GM21528 (cell line): ENCODE data around the gene PARP4.
"Not testable (repeated sequence)": the region's sequence is repeated elsewhere in the genome, so short reads cannot be mapped to it uniquely, and the experiment has no call there.

ENCODE experiments used
- ATAC-seq: cut with Tn5 transposase; IDR thresholded peaks from one replicate; pipeline ENCODE4 v1.9.1; 2021; ENCODE audit warnings: mild to moderate bottlenecking, moderate library complexity; ENCODE audit not compliant: unreplicated experiment, low FRiP score

Gene PARP4

GRCh38 chr13:24512197-24512907, at the start of gene PARP4:
PARP4 (minus strand) TSS chr13:24512778; CDS start chr13:24503776, 9,002 bp downstream.
- ATAC-seq = peak; percentile 82

DNA sequence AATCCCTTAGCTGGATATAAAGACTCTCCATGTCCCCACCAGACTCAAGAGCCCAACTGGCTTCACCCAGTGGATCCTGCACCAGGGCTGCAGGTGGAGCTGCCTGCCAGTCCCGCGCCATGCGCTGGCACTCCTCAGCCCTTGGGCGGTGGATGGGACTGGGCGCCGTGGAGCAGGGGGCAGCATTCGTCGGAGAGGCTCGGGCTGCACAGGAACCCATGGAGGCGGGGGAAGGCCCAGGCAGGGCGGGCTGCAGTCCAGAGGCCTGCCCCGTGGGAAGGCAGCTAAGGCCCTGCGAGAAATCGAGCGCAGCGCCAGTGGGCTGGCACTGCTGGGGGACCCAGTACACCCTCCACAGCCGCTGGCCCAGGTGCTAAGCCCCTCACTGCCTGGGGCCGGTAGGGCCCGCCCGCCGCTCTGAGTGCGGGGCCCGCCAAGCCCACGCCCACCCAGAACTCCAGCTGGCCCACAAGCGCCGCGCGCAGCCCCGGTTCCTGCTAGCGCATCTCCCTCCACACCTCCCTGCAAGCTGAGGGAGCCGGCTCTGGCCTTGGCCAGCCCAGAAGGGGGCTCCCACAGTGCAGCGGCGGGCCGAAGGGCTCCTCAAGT, 48.1 kb upstream of the PARP4 start:
- ATAC-seq = not testable (repeated sequence)

GRCh38 chr13:24559431-24560218, 47.0 kb upstream of the PARP4 start:
- not testable (repeated sequence) for ATAC-seq

GRCh38 chr13:24557081-24557480, 44.5 kb upstream of the PARP4 start:
- no peak for ATAC-seq

DNA sequence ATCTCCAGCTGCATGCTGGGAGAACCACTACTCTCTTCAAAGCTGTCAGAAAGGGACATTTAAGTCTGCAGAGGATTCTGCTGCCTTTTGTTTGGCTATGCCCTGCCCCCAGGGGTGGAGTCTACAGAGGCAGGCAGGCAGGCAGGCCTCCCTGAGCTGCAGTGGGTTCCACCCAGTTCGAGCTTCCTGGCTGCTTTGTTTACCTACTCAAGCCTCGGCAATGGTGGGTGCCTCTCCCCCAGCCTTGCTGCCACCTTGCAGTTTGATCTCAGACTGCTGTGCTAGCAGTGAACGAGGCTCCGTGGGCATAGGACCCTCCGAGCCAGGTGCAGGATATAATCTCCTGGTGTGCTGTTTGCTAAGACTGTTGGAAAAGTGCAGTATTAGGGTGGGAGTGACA, 41.3 kb upstream of the PARP4 start:
- ATAC-seq = not testable (repeated sequence)

DNA sequence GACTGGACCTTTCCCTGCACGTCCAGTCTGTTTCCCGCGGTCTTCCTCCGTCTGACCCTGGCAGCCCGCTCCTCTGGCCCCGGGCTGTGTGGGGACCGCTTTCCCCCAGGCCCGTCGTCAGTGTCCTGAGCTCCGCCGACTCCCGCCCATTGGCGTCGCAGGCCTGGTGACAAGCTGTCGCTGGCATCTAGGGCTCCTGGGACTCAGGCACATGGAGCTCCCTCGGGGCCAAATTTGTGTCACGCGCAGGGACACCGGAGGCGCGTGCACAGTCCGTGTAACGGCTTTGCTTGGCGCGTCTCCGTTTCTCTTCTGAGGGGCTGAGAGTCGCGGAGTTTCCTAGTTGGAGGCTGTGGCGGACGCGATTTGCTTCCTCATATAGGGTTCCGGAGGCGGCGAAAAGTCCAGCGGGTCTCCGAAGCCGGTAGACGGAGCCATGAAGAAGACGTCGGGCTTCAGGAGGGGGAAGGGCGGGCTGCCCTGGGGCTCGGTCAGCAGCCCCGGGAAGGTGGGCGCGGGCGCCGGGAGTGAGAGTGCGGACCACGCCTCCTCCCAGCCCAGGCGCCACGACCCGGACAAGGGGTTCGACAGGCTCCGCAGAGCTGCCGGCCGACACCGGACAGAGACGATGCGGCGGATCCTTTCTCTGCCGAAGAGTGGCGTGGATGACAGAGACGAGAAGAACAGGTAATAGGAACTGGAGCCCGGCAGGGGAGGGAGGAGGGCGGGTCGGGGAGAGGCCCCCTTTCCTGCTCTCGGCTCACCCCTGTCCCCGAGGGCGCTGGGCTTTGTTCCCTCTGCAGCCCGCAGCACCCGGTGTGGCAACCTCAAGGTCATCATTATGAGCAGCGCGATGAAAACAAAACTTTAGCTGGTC, 29.1 kb upstream of the PARP4 start:
- not testable (repeated sequence) for ATAC-seq

DNA sequence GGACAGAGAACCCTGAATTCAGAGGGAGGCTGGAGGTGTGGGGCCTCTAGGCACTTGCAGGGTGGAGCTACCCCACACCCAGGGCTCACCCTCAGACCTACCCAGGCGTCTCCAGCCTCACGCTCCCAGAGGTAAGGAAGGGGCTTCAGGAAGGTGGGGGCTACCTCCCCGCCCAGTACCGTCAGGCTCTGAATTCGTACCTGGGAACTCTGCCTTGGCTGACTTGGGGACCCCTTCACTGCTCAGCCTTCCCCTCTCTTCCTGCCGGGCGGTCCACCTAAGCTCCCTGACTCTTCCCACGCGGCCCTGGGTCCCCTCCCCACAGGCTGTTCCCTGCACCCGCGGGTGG, 28.5 kb upstream of the PARP4 start:
- ATAC-seq = no peak

- no peak for ATAC-seq
Measured at GRCh38 chr13:24540236-24541126, 27.9 kb upstream of the PARP4 start.

- no peak for ATAC-seq
Measured at GRCh38 chr13:24539500-24540165, 27.1 kb upstream of the PARP4 start.

DNA sequence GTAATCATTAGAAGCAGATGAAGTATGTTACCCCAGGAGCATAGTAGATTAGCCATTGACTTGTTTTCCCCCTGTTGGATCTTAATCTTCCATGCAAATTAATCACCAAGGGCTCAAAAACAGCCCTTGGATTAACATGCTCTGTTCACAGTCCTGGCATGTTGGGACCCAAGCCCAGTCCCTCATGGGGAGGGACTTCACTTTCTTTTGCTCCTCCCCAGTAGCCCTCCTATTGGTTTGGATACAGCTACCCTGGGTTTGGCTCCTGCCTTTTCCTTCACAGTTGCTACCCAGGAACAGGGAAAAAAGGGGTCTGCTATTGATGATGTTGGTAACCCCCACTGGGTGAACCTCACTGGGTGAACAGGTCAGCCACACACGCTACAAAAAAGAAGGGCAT, 16.9 kb upstream of the PARP4 start:
- ATAC-seq = no peak

DNA sequence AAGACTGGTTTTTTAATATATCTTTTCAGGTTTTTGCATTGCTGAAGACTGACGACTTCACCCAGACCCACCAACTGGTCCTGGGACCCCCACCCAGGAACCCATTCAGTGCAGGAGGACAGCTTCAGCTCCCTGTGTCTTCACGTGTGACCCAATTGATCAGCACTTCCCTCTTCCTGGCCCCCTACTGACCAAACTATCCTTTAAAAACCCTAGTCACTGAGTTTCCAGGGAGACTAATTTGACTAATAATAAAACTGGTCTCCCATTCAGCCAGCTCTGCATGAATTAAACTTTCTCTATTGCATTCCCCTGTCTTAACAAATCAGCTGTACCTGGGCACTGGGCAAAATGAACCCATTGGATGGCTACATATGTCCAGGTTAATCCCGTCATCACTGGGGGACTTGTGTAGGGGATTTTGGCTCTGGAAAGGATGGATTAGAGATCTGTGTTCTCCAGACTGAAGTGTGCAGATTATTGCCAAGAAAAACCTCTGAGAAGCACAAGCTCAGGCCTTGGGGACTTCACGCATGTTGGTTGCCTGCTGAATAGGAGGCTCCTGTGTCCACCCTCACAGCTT, 16.3 kb upstream of the PARP4 start:
- no peak for ATAC-seq

GRCh38 chr13:24527266-24527775, 14.7 kb upstream of the PARP4 start:
- ATAC-seq = no peak

DNA sequence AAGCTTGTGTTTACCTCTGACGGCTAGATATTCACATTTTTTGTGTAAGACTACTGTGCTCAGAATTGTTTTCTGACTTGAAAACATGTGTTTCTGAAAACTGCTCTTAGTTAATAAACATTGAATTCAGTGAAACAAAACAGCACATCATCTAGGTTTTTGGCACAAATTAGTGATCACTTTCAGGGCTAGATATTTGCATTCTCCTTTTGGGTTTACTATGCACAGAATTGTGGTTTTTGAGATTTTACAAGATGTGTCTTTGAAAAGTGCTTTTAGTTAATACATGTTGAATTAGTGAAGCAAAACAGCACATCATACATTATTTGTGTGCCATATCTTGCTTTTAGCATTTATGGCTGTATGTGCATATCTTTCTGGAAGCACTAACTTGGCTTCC, 8.2 kb upstream of the PARP4 start:
- ATAC-seq = no peak

DNA sequence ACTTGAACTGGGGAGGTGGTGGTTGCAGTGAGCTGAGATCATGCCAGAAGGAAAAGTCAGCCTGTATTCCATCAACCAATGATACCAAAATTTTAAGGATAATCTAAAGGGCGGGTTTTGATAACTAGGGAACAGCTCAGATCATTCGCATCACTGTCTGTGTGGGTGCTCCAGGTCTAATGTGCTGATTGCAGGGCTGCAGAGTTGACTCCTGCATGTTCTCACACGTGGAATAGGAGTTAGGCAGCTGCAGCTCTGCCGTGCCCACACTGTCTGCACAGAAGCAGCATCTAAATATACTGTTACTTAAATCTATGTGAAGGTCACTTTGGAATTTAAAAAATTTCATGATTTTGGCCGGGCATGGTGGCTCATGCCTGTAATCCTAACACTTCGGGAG, 4.3 kb upstream of the PARP4 start:
- ATAC-seq = no peak

- ATAC-seq = no peak
Measured at GRCh38 chr13:24512908-24513213, 283 bp upstream of the PARP4 start.

DNA sequence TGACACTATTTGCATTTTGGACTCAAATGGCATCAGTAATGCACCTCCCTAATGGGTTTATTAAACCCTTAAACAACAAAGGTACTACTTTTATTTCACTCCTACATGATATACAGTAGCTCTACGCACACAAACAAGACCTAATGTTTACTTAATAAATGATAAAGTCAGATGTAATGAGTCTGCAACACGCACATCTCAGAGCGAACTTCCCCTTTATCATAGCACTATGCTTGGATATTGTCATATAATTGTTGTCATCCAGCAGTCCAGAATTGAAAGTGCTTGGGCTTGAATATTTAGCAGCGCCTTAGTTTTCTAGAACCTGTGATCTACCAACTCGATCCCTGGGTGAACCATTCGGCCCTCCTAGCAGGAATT, 772 bp downstream of the PARP4 start:
- peak; percentile 11 for ATAC-seq

DNA sequence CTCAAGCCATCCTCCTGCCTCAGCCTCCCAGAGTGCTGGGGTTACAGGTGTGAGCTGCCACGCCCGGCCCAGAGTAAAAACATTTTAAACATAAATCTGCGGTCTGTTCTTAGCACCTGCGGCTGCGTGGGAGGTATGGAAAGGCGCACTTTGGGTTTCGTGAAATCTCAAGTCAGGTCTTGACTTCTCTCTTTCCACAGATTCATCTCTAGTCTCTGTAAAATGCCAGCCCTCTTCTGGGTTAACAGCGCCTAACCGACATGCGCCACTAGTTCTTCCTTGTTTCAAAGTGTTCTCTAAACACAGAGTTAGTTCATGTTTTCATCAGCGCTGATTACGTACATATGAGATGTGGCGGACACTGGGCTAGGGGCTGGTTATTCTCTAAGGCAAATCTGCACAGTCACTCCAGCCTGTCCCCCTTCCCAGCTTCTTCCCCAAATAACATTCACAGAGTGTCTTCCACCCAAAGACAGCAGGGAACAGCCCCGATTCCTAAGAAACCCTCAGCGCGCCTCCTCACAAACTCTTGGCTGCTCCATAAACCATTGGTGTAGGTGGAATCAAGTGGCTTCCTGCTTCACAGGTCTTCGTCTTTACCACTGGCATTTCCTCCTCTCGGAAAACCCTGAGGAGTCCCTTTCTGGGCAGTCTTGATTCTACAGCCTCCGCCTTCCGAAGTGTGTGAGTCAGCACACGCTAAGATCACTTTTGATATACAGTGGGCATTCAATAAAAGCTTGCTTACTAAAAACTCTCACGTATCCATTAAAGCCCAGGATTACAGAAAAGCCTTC, 1.4 kb downstream of the PARP4 start:
- ATAC-seq = peak; percentile 42
